ENCODE results near the gene TMEM175.
"Not testable (repeated sequence)": the region's sequence is repeated elsewhere in the genome, so short reads cannot be mapped to it uniquely, and the experiment has no call there.

Gene TMEM175

DNA sequence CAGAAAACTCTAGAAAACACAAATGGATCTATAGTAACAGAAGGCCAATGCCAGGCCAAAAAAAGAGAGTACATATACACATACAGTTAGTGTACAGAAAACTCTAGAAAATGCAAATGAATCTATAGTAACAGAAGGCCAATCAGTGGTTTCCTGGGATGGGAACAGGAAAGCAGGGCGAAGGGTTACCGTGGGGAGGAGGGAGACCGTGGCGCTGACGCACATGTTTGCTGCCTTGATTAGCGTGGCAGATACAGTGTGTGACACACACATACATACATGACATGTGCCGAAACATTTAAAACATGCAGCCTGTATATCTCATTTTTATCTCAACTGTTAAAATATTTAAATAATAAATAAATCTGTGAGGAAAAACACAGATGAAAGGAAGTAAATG is 14.8 kb upstream of the TMEM175 start:
- no peak for DNase-seq (ENCODE audit: low read depth)

DNA sequence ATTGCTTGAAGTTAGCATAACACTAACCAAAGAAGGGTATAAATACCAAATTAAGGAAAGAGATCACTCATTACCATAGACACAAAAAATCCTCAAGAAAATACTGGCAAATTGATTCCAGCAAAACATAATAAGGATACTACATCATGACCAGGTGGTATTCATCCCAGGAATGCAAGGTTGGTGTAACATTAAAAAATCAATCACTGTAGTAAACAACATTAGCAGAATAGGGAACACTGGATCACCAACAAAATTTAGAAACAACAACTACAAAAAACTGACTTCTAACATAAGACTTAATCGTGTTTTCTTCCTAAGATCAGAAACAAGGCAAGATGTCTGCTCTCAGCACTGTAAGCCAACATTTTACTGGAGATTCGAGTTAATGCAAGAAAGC is 14.3 kb upstream of the TMEM175 start:
- no peak for DNase-seq (ENCODE audit: low read depth)

DNA sequence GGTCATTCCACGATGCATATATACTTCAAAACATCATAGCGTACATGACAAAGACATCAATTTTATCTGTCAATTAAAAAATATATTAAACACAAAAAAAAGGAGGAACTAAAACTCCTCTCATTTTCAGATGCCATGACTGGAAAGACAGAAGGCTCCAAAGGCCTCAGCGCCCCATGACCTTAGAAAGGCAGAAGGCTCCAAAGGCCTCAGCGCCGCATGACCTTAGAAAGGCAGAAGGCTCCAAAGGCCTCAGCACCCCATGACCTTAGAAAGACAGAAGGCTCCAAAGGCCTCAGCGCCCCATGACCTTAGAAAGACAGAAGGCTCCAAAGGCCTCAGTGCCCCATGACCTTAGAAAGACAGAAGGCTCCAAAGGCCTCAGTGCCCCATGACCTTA is 13.7 kb upstream of the TMEM175 start:
- DNase-seq (ENCODE audit: low read depth) = not testable (repeated sequence)

DNA sequence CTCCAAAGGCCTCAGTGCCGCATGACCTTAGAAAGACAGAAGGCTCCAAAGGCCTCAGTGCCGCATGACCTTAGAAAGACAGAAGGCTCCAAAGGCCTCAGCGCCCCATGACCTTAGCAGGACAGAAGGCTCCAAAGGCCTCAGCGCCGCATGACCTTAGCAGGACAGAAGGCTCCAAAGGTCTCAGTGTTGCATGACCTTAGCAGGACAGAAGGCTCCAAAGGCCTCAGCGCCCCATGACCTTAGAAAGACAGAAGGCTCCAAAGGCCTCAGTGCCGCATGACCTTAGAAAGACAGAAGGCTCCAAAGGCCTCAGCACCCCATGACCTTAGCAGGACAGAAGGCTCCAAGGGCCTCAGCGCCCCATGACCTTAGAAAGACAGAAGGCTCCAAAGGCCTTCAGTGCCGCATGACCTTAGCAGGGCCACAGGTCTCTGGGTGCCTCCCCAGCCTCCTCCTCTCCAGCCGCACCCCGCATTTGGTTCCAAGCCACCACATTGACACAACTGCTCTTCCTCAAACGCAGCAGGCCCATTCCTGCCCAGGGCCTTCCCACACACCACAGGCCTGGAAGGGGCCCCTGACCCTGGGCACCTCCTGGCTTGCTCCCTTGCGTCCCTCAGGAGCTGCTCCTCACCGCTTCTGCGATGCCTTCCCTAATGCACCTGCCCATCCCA is 13.1 kb upstream of the TMEM175 start:
- not testable (repeated sequence) for DNase-seq (ENCODE audit: low read depth)

DNA sequence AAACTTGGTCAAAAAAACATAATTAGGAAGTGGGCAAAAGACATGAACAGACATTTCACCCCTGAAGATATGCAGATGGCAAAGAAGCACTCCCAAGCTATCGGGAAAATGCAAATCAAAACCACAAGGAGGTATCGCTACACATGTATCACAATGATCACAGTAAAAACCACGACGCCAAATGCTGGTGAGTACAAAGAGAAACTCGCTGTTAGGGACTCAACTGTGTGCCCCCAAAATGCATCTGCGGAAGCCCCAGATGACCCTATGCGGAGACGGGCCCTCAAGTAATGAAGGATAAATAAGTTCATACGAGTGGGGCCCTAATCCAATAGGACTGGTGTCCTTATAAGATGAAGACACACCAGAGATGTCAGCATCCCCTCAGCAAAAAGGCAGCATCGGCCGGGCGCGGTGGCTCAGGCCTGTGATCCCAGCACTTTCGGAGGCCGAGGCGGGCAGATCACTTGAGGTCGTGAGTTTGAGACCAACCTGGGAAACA is 10.4 kb upstream of the TMEM175 start:
- DNase-seq (ENCODE audit: low read depth) = no peak

DNA sequence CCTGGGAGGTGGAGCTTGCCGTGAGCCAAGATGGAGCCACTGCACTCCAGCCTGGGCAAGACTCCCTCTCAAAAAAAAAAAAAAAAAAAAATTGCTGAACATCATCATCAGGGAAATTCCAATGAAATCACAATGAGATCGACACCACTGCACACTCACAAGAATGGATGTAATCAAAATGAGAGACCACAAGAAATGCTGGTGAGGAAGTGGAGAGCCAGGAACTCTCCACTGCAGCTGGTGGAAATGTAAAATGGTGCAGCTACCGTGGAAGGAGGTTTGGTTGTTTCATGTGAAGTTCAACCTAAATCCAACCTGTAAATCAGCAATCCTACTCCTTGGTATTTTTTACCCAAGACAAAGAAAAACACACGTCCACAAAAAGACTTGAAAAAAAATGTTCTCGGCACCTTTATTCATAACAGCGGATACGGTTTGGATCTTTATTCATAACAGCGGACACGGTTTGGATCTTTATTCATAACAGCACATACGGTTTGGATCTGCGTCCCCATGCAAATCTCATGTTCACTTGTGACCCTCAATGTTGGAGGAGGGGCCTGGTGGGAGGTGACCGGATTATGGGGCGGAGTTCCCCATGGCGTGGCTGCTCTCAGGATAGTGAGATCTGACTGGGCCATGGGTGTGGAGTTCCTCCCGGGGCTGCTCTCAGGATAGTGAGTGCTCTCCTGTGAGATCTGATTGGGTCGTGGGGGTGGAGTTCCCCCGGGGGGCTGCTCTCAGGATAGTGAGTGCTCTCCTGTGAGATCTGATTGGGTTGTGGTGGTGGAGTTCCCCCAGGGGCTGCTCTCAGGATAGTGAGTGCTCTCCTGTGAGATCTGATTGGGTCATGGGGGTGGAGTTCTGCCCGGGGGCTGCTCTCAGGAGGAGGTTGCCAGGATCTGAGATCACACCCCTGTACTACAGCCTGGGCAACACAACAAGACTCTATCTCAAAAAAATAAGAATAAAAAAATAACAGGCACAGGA is 7.9 kb upstream of the TMEM175 start:
- DNase-seq (ENCODE audit: low read depth) = no peak

DNA sequence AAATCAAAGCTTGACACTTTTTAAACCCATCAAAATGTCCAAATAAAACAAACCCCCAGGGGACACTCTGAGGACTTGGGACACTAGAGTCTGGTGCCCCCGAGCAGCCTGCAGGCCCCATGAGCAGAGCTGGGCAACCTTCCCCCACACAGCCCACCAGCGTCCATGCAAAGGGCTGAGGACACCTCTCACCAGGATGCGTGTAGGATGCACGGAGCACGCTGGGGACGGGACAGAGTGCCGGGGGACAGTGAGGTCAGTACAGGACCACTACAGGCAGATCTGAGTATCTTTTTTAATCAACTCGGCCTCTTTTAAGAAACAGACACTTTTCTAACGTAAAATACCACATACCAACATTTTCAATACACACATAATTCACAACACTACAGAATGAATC is 7.1 kb upstream of the TMEM175 start:
- DNase-seq (ENCODE audit: low read depth) = no peak

DNA sequence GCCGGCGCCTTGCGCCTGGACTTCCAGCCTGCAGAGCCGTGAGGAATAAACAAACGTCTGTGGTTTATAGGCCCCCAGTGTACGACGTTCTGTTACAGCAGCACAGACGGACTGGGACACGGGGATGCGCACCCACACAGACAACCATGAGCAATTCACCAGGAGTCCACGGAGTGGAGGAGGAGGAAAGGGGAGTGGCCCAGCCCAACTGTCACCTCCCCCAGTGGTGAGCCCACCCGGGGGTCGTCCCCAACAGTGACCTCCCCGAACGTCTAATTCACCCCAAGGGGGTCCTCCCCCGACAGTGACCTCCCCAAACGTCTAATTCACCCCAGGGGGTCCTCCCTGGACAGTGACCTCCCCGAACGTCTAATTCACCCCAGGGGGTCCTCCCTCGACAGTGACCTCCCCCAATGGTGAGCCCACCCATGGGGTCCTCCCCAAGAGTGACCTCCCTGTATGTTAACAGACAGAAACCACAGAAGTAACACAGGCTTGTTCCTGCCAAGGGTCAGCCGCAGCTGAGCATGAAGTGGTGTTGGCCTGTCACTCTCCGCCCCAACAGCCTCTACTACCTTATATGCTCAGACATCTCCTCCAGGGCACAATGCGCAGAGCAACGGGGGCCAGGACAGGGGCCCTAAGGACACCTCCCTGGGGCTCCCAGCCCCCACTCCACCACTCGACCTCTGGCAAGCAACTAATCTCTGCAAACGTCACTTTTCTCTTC is 6.3 kb upstream of the TMEM175 start:
- DNase-seq (ENCODE audit: low read depth) = no peak

DNA sequence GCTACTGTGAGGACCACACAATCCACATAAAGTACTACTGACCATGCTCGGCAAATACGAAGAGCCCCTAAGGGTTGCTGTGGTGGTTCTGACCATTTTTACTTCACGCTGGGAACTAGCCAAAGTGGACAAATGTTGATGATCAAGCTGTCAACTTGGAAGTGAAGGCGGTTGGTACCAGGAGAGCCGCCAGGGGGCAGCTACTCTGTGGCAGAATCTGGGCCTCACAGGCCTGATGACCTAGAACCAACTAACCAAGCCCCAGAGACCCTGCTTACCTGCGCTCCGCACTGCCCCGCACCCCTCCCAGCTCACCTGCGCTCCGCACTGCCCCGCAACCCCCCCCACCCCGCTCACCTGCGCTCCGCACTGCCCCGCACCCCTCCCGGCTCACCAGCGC is 5.7 kb upstream of the TMEM175 start:
- DNase-seq (ENCODE audit: low read depth) = no peak

DNA sequence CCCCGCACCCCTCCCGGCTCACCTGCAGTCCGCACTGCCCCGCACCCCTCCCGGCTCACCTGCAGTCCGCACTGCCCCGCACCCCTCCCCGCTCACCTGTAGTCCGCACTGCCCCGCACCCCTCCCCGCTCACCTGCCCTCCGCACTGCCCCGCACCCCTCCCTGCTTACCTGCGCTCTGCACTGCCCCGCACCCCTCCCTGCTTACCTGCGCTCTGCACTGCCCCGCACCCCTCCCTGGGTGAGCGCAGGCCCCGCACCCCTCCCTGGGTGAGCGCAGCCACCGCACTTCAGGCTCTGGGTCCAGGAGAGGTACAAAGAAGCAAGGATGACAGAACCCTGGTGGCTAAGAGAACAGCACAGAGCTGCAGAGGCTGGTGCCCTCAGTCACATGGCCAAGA is 4.7 kb upstream of the TMEM175 start:
- DNase-seq (ENCODE audit: low read depth) = not testable (repeated sequence)

DNA sequence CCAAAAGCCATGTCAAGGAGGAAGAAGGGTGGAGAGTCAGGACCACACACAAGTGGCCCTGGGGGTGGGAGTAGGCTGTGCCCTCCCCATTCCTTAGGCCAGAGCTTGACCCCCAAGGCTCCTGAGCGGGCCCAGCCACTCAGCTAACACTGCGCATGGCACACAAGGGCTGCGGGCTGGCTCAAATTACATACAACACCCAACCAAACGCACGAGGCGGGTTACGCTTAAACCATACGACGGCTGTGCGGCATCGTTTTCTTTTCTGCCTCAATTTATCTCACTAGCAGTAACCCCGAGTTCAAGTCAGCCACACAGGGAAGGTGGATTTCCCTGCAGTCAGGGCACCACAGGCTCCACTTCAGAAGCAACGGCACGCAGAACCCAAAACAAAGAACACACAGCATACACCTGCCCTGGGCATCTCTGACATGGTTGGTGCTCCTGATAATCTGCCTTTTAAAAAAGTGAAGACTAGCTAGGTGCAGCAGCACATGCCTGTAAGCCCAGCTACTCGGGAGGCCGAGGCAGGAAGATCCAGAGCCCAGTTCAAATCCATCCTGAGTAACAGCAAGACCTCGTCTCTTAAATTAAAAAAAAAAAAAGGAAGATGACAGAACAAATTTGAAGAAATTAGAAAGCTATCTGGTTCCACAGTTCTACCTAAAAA is 3.0 kb upstream of the TMEM175 start:
- no peak for DNase-seq (ENCODE audit: low read depth)

DNA sequence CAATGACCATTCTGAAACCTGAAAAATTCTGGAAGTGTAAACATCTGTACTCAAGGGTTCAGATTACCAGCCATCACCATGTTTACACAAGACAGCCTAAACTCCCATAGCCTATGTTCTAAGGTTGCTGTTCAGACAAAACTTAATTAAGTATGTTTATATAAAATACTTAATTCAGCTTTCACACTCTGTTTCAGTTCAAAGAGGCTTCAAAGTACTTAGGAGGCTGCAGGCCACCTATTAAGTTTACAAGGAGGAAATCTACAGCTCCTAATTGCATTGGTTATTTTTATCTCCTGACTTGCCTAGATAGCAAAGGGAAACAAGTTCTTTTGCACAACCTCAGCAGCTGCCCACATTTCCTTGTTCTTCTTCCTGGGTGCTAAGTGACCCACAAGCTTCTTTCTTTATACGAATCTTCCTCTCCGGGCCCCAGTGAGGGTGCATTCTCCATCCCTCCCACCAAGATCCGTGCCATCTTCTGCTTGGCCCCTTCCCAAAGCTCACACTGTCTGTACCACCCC is 2.2 kb upstream of the TMEM175 start:
- DNase-seq (ENCODE audit: low read depth) = no peak

DNA sequence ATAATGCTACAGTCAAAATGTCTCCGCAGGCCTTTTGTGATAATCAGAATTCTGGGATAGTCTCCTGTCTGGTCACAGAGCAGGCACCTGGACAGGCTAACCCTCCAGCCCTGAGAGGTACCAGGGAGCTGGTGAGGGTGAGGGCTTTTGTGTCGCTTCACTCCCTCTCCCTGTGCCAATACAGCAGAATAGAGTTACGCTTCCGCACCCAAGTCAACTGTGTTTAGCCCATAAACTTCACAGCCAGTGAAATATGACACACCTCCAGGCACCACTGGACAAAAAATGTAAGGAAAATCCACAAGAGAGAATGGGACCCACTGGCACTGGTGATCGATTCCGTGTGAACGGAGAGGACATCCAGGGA is 1.4 kb upstream of the TMEM175 start:
- DNase-seq (ENCODE audit: low read depth) = no peak

DNA sequence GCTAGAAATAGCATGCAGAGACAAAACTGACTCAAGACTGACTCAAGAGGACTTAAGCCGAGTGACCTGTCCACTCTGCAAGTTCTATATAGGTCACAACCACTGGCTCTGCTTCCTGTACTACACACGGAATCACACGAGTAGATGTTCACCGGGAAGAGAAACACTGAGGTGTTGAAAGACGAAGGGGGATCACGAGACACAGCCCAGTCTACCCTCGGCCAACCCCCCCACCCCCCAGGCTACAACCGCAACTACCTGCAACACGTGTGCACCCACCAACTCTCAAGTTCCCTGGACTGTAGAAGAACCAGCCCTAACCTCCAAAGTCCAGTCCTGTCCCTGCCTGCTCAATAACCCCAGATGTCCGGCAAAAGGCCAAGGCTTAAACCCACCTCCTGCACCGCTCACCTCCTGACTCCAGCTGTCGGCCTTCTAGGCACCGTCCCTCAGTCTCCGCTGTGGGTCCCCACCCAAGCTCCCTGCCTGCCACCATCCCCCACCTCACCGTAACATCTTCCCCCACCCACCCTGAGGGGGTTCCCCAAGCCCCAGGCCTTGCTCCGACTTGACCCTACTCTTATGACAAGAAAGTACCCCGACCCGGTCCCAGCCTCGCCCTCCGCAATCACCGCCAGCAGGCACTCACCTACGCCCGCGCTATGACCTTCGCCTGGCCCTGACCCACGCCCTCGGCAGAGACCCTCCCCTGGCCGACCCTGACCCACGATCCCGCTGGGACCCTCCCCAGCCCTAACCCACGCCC is 883 bp upstream of the TMEM175 start:
- no peak for DNase-seq (ENCODE audit: low read depth)

DNA sequence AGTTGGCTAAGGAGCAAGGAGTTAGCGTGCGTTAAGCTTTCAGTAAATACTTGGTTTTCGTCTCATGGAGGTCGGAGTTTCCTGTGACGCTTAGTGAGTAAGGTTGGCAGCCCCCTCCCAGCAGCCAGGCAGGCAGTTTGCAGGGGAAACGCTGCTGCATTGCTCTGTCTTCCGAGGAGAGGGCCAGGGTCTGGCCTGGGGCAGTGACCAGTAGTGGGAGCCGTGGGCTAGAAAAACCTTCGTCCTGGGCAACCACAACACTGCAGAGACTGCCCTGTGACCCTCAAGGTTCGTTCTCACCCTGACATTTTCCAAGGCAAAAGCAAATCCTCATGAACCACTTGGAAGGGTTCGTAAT is 432 bp downstream of the TMEM175 start:
- DNase-seq (ENCODE audit: low read depth) = no peak

DNA sequence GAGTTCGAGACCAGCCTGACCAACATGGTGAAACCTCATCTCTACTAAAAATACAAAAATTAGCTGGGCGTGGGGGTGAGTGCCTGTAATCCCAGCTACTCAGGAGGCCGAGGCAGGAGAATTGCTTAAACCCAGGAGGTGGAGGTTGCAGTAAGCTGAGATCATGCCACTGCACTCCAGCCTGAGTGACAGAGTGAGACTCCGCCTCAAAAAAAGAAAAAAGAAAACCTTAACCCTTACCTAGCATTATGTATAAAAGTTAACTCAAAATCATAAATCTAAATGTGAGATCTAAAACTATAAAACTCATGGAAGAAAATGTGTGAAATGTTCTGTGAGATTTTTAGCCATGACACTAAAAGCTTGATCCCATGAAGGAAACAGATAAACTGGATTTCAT is 7.2 kb downstream of the TMEM175 start:
- not testable (repeated sequence) for DNase-seq (ENCODE audit: low read depth)

DNA sequence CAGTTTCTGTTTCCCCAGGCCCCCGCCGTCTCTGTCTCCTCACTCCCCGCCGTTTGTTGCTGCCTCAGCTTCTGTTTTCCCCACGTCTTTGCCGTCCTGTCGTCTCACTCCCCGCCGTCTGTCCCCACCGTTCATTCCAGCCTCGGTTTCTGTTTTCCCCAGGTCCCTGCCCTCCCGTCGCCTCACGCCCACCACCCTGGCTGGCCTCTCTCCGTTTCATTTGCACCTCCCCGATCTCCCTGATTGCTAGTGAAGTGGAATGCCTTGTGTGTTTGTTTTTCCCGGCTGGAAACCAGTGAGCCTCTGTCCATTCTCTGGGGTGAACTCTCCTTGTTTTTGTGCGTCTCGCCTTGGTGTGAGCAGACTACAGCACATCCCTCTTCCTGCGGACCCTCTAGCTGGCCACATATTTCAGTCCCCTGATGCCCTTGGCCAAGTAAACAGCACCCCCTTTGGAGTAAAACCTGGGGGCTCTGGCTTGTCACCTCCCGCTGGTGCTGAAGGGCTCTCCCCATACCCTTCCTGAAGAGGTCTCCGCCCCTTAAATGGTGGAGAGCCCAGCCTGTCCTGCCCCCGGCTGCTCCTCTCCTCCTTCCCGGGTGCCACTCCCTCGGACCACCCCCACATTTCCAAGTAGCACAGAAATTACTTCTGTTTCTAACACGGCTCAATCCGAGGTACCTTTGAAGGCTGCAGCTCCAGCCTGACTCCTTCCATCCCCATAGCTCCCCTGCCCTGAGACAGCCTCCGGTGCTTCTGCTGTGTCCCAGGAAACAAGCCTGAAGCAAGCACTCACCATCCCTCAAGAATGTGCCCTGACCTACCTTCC is 13.2 kb downstream of the TMEM175 start:
- no peak for DNase-seq (ENCODE audit: low read depth)

DNA sequence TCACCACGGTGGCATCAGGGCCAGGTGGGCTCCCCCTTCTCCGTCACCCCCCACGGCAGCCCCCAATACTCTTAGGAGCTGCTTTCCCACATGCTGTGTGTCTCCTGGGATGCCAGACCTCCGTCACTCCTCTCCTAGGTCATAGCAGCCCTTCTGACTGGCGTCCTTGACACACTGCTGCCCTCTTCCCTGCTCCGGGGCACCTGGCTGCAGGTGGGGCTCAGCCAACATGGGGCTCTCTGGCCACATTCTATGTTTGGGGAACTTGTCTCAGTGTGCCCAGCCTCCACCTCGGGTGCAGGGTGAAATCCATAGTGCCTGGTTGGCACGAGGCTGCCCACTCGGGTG is 13.8 kb downstream of the TMEM175 start:
- no peak for DNase-seq (ENCODE audit: low read depth)

DNA sequence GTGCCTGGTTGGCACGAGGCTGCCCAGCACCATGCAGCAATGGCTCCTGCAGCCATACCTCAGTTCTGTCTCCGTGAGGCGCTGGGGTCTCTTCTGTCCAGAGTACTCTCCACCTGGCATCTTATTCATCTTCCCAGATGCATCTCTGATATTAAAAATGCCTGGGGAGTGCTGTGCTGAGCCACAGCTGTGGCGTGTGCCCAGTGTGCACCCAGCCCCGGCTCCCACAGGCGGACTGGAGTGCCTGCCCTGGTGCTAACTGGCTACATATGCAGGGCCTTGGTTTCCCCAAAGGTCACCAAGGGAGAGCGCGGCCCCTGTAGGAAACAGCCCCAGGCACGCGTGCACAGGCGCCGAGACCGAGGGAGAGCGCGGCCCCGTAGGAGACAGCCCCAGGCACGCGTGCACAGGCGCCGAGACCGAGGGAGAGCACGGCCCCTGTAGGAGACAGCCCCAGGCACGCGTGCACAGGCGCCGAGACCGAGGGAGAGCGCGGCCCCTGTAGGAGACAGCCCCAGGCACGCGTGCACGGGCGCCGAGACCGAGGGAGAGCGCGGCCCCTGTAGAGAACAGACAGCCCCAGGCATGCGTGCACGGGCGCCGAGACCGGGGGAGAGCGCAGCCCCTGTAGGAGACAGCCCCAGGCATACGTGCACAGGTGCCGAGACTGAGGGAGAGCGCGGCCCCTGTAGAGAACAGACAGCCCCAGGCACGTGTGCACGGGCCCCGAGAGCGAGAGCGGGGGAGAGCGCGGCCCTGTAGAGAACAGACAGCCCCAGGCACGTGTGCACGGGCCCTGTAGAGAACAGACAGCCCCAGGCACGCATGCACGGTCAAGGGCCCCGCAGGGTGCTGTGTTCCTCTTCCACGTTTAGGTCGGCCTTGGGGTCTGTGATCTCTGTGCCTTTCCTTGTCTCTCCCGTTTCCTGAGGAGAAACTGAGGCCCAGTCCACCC is 14.5 kb downstream of the TMEM175 start:
- no peak for DNase-seq (ENCODE audit: low read depth)
